GF-D8 (cell line): ENCODE measurements around the gene SPINK7.

Experiments used
- DNase-seq: peaks from one replicate; lab custom pipeline; 2025; lab: John Stamatoyannopoulos, UW

The SPINK7 gene

DNA sequence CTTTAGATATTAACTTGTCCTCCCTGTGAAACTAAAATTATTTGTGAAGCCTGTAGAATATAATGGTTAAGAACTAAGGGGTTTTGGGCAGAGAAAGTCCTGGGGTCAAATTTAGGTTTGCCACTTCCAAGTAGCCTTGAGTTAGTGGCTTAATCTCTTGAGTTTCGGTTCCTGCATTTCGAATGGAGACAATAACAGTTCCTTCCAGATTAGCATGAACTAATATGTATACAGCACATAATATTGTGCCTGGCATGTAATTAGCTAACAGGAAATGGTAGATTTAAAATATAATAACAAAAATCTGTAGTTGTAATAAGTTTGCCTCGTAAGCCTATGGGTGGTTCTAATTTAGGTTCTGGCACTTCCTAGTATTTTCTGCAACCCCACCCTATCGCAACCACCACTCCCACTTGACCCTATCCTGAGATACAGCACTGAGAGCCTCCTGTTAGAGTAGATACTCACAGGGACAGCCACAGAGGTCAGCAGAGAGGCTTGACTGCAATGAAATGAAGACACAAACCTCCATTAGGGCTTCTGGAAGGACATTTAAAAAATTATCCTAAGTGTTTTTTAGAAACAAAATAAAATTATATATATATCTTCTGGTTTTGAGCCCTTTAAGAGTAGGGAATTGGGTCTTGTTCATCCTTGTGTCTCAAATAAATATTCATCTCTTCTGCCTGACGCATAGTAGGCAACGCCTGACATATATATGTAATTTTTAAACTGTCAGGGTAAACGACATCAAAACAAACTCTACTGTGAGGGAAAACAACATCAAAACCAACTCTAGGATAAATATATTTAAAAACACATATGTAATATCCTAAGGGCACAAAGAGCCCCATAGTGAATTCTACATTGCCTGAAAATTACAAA, 31.6 kb downstream of the SPINK7 start:
- DNase-seq, result no peak

DNA sequence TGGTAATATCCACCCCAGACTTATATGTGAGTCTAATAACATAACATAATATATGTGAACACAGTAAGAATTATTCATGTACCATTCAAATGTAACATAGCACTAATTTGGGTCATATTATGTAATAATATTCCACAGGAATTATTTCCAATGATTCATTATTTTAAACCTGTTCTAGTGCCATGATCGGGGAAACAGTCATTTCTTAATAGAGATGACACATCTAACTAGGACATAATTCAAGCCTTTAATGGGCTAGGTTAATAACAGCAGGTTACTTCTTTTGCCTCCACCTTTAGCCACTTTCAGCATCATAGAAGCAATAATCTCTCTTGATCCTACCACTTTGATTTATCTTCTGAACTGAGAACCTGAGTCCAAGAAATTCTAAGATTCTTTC, 35.5 kb downstream of the SPINK7 start:
- no peak for DNase-seq

DNA sequence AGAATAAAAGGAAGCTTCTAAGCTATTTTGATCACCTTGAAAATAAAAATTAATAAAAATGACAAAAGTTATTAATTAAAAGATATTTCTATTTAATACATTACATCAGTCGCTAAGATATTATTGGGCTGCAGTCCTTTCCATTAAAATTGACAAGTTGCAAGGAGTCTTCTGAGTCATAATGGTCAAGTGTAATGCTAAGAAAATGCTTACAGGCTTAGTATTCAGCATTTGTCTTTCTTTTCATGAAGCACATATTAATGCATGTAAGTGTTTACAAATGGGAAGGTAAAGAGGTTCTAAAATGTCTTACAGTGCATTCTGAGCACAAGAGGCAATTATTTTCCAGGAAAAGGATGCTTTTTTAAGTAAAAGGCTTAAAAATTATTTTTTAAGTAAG, 40.5 kb downstream of the SPINK7 start:
- no peak for DNase-seq

DNA sequence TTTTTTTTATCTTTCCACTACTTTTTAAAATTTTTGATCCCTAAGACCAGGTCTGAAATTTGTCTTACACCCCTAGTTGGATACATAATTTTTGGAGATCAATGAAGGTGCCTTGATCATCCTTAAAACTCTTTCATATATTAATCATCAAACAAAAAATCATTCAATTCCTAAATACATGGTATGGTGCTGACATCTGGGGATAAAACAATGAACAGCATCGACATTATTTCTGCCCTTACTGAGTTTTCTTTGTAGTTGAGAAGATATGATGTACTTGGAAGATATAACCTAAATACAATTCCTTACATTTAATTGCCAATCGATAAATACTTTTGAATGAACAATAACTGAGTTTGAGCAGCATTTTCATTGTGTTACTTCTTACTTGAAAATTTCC, 41.4 kb downstream of the SPINK7 start:
- no peak for DNase-seq

DNA sequence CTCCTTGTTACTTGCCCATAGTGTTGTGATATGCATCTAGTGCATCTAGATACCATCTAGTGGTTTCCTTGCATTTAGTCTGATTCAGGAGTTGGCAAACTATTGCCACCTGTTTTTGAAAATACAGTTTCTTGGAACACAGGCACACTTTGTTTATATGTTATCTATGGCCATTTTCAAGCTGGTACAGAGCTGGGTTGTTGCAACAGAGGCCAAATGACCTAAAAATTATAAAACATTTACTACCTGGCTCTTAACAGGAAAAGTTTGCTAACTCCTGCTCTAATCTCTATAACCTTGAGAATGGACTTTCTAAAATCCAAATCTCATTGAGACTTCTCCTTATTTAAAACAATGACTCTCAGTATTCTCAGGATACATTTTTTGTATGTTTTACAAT, 52.1 kb downstream of the SPINK7 start:
- no peak for DNase-seq
